Activated CD4-positive, alpha-beta T cell treated with anti-CD3 and anti-CD28 coated beads, Interleukin-2, amount 10 ng/mL, durations not matched to agents 24 days and 14 days (primary cell): ENCODE data around the gene VPS45. TPM values are rescaled to one million over a fixed set of nuclear protein-coding genes. Genes with fewer than 3 reads are reported as not detected.

Source experiments
- DNase-seq: peaks from one replicate; pipeline ENCODE4 v3.0.0; 2022
- H3K27ac Mint-ChIP-seq: one replicate; pipeline ENCODE4 v1.8.0; 2022; ENCODE audit warnings: mild to moderate bottlenecking, mixed read lengths
- H3K27me3 Mint-ChIP-seq: one replicate; pipeline ENCODE4 v1.8.0; 2022; ENCODE audit warnings: mixed read lengths
- H3K36me3 Mint-ChIP-seq: one replicate; pipeline ENCODE4 v1.8.0; 2022; ENCODE audit warnings: low read depth, mild to moderate bottlenecking, mixed read lengths
- H3K4me1 Mint-ChIP-seq: one replicate; pipeline ENCODE4 v1.8.0; 2021; ENCODE audit warnings: mixed read lengths
- H3K4me3 Mint-ChIP-seq: one replicate; pipeline ENCODE4 v1.8.0; 2022; ENCODE audit warnings: mild to moderate bottlenecking, moderate library complexity, mixed read lengths
- H3K9me3 Mint-ChIP-seq: one replicate; pipeline ENCODE4 v1.8.0; 2021; ENCODE audit warnings: mixed read lengths
- intact Hi-C: fragments of 100-400 bp; cut with micrococcal nuclease; formaldehyde crosslinking; loops from one replicate; pipeline ENCODE4 v1.15.1; 2023
- total RNA-seq: library from RNA; stranded (reverse); gene quantifications from 2 replicates; pipeline ENCODE4 v1.2.3, GENCODE V29; 2022

Gene VPS45
- total RNA-seq, 1 donor from 2014 or later, result 21.0 TPM

- Mint-ChIP-seq H3K4me1 (no peaks in the 10 kb centered on the region), H3K9me3 (no peaks in the 10 kb centered on the region), H3K4me3 (no peak overlapping the region), H3K36me3 (peaks cover 47% of the 10 kb centered on the region), H3K27me3 (no peaks in the 10 kb centered on the region), H3K27ac (no peak overlapping the region)
- intact Hi-C loops, result no loop called here
- no peak for DNase-seq
Measured at GRCh38 chr1:150083907-150084306, 16.3 kb downstream of the VPS45 start.

- Mint-ChIP-seq H3K36me3 (peaks cover 43% of the 10 kb centered on the region), H3K27ac (no peak overlapping the region), H3K4me3 (no peak overlapping the region), H3K4me1 (peaks cover 7% of the 10 kb centered on the region), H3K27me3 (no peaks in the 10 kb centered on the region), H3K9me3 (no peaks in the 10 kb centered on the region)
- intact Hi-C loops, result no loop called here
- no peak for DNase-seq
Measured at GRCh38 chr1:150085406-150085805, 17.8 kb downstream of the VPS45 start.

- H3K9me3 Mint-ChIP-seq, result no peaks in the 10 kb centered on the region
- peaks cover 41% of the 10 kb centered on the region for H3K36me3 Mint-ChIP-seq
- DNase-seq, result no peak
- no peak overlapping the region for H3K27ac Mint-ChIP-seq
- no peaks in the 10 kb centered on the region for H3K27me3 Mint-ChIP-seq
- intact Hi-C loops, result no loop called here
- H3K4me1 Mint-ChIP-seq, result peaks cover 13% of the 10 kb centered on the region
- no peak overlapping the region for H3K4me3 Mint-ChIP-seq
Measured at GRCh38 chr1:150087415-150087814, 19.8 kb downstream of the VPS45 start.

DNA sequence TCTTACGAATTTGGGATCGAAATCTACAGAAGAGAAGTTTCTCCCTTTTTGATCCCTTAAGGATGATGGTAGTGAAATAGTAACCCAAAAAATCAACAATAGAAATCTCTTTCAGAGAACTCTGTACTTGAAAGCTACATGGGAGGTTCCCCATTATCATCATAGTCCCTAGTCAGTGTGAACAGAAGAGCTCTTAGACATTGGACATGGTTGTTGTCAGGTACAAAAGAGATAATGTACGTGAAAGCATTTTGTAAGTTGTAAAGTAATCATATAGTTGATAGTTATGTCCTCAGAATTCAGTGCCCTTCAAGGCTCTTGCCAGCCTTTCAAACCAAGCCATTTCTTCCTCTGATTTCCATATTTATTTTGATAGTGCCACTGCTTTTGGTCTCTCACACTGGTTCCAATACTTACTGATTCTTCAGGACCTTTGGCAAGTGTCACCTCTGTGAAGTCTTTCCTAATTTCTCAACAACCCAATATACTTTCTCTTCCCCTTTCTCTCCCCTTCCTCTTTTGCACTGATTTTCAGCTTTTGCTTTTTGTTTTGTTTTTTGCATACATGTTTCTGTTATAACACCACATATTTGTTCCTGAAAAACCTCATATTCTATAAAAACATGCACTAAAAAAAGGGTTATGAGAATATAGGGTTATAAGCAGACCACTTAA lies 22.4 kb downstream of the VPS45 start:
- no peak for DNase-seq
- peaks cover 38% of the 10 kb centered on the region for H3K36me3 Mint-ChIP-seq
- peaks cover 17% of the 10 kb centered on the region for H3K4me1 Mint-ChIP-seq
- H3K9me3 Mint-ChIP-seq, result no peaks in the 10 kb centered on the region
- H3K27ac Mint-ChIP-seq, result no peak overlapping the region
- no peaks in the 10 kb centered on the region for H3K27me3 Mint-ChIP-seq
- H3K4me3 Mint-ChIP-seq, result no peak overlapping the region
- intact Hi-C loops, result no loop called here

DNA sequence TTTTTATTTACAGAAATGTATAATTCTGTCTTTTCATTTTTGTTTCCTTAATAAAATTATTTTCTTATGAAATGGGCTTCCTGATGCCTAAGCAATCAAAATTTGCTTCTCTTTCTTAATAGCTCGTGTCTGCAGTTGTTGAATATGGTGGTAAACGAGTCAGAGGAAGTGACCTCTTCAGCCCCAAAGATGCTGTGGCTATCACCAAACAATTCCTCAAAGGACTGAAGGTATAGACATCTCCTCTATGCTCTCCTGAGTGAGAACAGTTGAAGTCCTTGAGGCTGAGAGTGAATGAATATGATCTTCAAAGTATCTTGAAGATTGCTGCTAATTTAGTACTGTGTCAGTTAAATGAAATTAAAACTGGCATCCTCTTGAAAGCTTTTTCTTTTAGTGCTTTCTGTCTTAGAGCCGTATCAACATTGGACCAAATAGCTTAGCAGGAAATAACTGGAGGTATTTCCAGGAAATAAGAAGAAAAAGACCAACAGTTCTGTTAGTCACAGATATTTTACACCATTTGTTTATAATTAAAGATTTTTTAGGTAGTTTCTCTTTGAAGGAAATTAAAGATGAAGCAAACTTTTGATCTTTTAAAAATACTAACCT lies 24.7 kb downstream of the VPS45 start:
- Mint-ChIP-seq H3K4me1 (peaks cover 18% of the 10 kb centered on the region), H3K27me3 (no peaks in the 10 kb centered on the region), H3K36me3 (peaks cover 31% of the 10 kb centered on the region), H3K27ac (peak overlapping the region; percentile 54), H3K9me3 (no peaks in the 10 kb centered on the region), H3K4me3 (peak overlapping the region; percentile 22)
- intact Hi-C loops, result no loop called here
- no peak for DNase-seq

GRCh38 chr1:150093805-150094204 lies 26.2 kb downstream of the VPS45 start:
- Mint-ChIP-seq H3K4me1 (peaks cover 18% of the 10 kb centered on the region), H3K4me3 (no peak overlapping the region), H3K36me3 (peaks cover 24% of the 10 kb centered on the region), H3K27ac (no peak overlapping the region), H3K9me3 (no peaks in the 10 kb centered on the region), H3K27me3 (no peaks in the 10 kb centered on the region)
- intact Hi-C loops, result no loop called here
- no peak for DNase-seq

GRCh38 chr1:150094734-150095265 lies 27.2 kb downstream of the VPS45 start:
- peaks cover 24% of the 10 kb centered on the region for H3K36me3 Mint-ChIP-seq
- no peak for DNase-seq
- H3K4me3 Mint-ChIP-seq, result no peak overlapping the region
- no peak overlapping the region for H3K27ac Mint-ChIP-seq
- no peaks in the 10 kb centered on the region for H3K9me3 Mint-ChIP-seq
- H3K27me3 Mint-ChIP-seq, result no peaks in the 10 kb centered on the region
- peaks cover 16% of the 10 kb centered on the region for H3K4me1 Mint-ChIP-seq
- intact Hi-C loops, result no loop called here

- H3K4me3 Mint-ChIP-seq, result no peak overlapping the region
- H3K4me1 Mint-ChIP-seq, result peaks cover 18% of the 10 kb centered on the region
- intact Hi-C loops, result no loop called here
- H3K36me3 Mint-ChIP-seq, result peaks cover 28% of the 10 kb centered on the region
- no peak overlapping the region for H3K27ac Mint-ChIP-seq
- no peaks in the 10 kb centered on the region for H3K27me3 Mint-ChIP-seq
- no peak for DNase-seq
- H3K9me3 Mint-ChIP-seq, result peaks cover 6% of the 10 kb centered on the region
Measured at GRCh38 chr1:150102986-150103385, 35.4 kb downstream of the VPS45 start.

GRCh38 chr1:150106341-150106740 lies 38.8 kb downstream of the VPS45 start:
- peaks cover 6% of the 10 kb centered on the region for H3K9me3 Mint-ChIP-seq
- peak overlapping the region; percentile 39 for H3K27ac Mint-ChIP-seq
- H3K36me3 Mint-ChIP-seq, result peaks cover 19% of the 10 kb centered on the region
- intact Hi-C loops, result no loop called here
- H3K4me1 Mint-ChIP-seq, result peaks cover 41% of the 10 kb centered on the region
- DNase-seq, result peak; percentile 67
- H3K4me3 Mint-ChIP-seq, result peak overlapping the region; percentile 9
- no peaks in the 10 kb centered on the region for H3K27me3 Mint-ChIP-seq

GRCh38 chr1:150109586-150109985 lies 42.0 kb downstream of the VPS45 start:
- Mint-ChIP-seq H3K9me3 (peaks cover 6% of the 10 kb centered on the region), H3K27me3 (no peaks in the 10 kb centered on the region), H3K4me3 (peak overlapping the region; percentile 45), H3K4me1 (peaks cover 43% of the 10 kb centered on the region), H3K27ac (peak overlapping the region; percentile 79), H3K36me3 (peaks cover 31% of the 10 kb centered on the region)
- DNase-seq, result peak; percentile 65
- intact Hi-C loops, result no loop called here

DNA sequence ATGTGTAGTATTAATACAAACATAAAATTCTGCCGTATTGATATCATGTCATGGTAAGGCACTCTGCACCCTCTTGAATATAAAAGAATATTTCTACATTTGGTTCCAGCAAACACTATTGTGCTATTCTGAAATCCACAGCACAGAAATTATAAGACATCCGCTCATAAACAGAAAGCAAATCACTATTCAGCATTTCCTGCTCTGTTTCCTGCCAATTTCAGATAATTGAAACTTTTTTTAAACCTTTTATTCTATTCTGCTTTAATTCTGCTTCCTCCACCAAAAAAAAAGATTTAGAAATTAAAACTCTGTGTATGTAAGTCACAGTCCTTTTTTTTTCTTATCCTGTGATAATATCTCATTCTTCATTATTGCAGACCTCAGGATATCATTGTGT lies 42.5 kb downstream of the VPS45 start:
- Mint-ChIP-seq H3K4me3 (peak overlapping the region; percentile 45), H3K9me3 (peaks cover 5% of the 10 kb centered on the region)
- intact Hi-C loops, result loop anchor here (2.0 kb wide), 1 partner anchor 39 kb away; the partner anchor contains the start of gene PLEKHO1

DNA sequence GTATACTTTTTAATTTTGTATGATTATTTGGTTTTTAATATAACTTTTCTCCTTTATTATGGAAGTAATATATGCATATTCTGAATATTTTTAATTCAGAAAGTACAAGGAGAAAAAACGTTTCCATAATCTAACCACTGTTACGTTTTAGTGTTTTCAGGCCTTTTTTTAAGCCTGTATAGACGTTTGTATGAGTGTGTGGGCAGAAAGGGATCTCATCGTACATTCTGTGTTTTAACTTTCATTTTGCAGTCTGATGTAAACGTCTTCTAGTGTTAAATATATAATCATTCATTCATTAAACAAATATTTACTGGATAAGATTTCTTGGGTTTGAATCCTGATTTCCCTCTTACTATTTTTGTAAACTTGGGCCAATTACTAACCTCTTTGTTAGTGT lies 44.1 kb downstream of the VPS45 start:
- Mint-ChIP-seq H3K9me3 (peaks cover 9% of the 10 kb centered on the region), H3K36me3 (peaks cover 37% of the 10 kb centered on the region), H3K27ac (no peak overlapping the region), H3K27me3 (no peaks in the 10 kb centered on the region), H3K4me1 (peaks cover 35% of the 10 kb centered on the region), H3K4me3 (peak overlapping the region; percentile 45)
- intact Hi-C loops, result loop anchor here (2.0 kb wide), 1 partner anchor 37 kb away; the partner anchor contains the start of gene PLEKHO1
- no peak for DNase-seq

More for the DNA sequence above, 42.5 kb downstream of the VPS45 start:
- no peak for DNase-seq
- Mint-ChIP-seq H3K27me3 (no peaks in the 10 kb centered on the region), H3K4me1 (peaks cover 43% of the 10 kb centered on the region), H3K36me3 (peaks cover 32% of the 10 kb centered on the region), H3K27ac (peak overlapping the region; percentile 79)

DNA sequence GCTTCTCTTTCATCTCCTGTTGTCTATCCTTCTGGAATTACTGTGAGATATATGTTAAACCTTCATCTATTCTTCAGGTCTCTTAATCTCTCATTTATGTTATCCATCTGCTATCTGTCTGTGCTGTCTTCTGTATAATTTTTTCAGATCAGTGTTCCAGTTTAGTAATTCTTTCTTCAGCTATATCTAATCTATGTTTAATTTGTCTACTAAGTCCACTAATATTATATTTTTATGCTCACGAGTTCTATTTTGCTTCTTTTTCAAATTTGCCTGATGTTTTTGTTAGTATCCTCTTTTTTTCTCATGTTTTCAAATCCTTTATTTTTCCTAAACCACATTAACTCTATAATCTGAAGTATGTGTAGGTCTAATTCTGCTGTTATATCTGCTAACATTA lies 47.5 kb downstream of the VPS45 start:
- Mint-ChIP-seq H3K27ac (no peak overlapping the region), H3K4me3 (no peak overlapping the region), H3K27me3 (no peaks in the 10 kb centered on the region), H3K36me3 (peaks cover 32% of the 10 kb centered on the region), H3K4me1 (peaks cover 15% of the 10 kb centered on the region), H3K9me3 (peaks cover 9% of the 10 kb centered on the region)
- intact Hi-C loops, result no loop called here
- DNase-seq, result no peak

DNA sequence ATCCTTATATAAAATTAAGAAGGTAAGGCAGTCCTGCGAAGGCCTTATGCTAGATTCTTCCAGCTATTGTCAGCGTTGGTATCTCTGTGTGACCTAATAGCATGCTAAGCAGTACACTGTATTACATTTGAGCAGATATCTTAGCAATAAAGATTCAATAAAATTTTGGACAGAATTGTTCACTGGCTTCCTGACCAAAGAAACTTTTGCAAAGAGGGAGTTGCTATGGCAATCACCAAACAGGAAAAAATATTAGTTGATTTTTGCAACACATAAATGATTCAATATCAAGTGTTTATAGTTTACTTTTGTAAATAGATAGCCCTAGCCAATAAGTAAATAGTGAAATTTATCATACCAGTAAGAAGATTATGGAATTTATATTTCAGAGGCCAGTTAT lies 51.1 kb downstream of the VPS45 start:
- no peak overlapping the region for H3K27ac Mint-ChIP-seq
- intact Hi-C loops, result no loop called here
- H3K9me3 Mint-ChIP-seq, result peaks cover 9% of the 10 kb centered on the region
- no peak overlapping the region for H3K4me3 Mint-ChIP-seq
- peaks cover 25% of the 10 kb centered on the region for H3K36me3 Mint-ChIP-seq
- H3K27me3 Mint-ChIP-seq, result no peaks in the 10 kb centered on the region
- no peaks in the 10 kb centered on the region for H3K4me1 Mint-ChIP-seq
- no peak for DNase-seq
